EL (cell line): ENCODE results near the gene DAPL1.
"Not testable (repeated sequence)": the region's sequence is repeated elsewhere in the genome, so short reads cannot be mapped to it uniquely, and the experiment has no call there.

Source experiments
- DNase-seq: peaks from one replicate; pipeline ENCODE4 v3.0.0-alpha.2; 2016

Gene DAPL1

DNA sequence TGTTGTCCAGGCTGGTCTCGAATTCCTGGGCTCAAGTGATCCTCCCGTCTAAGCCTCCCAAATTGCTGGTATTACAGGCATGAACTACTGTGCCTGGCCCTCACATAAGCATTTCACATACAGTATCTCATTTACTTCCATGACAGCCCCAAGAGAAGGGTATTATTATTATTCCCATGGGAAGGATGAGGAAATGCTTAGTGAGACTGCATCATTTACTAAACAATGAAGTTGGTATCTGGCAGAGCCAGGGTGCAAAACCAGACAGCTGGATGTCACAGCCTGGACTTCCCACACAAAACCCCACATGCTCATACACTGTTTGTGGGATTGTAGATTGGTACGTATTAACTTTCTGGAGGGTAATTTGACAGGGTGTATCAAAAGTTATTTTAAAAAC lies 29.9 kb downstream of the DAPL1 start:
- no peak for DNase-seq

DNA sequence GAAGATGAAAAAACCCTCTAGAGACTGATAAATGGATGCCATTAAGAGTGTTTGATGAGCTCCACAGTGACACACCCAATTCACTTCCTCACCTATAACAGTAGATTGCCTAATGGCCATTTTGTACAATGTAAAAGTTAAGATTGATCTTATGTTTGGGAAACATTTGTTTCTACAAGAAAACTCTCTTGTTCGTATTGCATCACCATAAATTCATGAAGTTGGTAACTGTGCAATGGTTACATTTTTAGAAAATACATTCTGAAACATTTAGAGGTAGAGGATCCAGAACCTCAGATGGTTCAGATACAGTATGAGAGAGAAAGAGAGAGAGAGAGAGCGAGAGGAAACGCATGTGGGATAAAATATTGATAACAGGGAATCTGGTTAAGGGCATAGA lies 31.8 kb downstream of the DAPL1 start:
- DNase-seq, result no peak

DNA sequence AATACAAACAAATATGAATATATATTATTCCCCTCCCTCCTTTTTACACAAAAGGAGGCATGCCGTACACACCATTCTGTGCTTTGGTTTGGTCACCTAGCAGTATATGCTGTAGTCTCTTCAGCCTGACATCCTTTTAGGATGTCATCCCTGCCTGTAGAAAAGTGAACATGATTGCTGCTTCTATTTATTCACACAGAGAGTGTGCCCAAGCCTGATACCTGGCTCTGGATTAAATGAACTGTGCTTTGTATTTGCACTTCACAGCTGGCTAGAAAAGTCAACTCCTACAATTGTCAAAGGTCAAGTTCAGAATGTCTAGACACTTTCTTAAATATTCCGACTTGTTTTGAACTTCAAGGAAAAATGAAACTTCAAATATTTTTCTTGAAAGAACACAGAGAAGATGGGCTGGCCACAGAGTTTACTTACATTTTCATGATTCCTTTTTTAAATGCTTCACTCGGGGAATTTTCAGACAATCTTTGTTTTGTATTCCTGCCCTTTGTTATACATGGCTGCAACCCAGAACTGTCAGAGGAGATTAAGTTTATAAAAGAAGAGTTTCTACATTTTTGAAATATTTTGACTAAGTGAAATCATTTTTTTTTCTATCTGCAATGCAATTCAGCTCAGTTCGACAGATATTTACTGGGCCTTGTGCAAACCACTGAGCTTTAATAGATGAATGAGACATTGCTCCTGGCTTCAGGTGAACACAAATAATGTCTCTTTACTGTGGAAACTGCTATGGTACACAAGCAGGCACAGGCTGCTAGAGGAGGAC lies 33.5 kb downstream of the DAPL1 start:
- DNase-seq, result peak; percentile 11

DNA sequence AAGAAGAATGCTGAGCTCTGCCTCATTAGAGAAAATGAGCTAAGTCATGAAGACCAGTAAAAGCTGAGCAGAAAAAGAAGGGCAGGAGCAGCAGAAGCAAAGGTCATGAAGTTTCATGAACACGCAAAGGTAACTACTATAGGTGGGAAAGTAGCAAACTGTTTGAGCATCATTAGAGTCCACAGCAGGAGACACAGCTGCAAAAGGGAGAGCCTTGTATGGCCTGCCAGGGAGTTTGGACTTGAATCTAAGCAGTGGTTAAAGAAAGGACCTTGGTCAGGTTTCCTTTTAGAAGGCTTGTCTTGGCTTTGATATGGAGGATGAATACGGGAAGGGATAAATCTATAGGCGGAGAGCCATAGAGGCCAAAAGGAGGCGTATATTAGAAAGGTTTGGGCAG lies 34.0 kb downstream of the DAPL1 start:
- no peak for DNase-seq

DNA sequence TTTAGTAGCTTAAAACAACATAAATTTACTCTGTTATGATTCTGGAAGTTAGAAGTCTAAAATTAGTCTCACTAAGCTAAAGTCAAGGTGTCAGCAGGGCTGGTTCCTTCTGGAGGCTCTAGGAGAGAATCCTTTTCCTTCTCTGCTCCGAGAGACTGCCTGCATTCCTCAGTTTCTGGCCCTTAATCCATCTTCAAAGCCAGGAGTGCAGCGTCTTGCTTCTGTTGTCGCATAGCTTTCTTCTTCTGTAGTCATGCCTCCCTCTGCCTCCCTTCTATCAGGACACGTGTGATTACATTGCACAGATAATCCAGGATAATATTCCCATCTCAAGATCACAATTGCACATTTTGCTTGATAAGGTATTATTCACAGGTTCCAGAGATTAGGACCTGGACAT lies 35.1 kb downstream of the DAPL1 start:
- no peak for DNase-seq

DNA sequence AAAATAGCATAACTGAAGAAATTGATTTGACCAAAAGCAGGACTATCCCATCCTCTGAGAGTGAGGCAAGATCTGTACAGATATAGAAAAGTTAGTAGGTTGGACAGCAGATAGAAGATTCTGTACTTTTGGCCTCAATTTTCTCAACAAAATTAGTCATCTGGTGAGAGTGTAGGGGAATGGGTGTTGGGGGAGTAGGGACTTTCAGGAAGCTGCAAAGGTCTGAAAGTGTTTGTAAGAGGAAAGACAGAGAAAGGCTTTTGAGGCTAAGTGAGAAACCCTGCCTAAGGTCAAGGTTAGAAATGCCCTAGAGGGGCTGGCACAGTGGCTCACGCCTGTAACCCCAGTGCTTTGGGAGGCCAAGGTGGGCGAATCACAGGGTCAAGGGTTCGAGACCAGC lies 40.3 kb downstream of the DAPL1 start:
- DNase-seq, result no peak

DNA sequence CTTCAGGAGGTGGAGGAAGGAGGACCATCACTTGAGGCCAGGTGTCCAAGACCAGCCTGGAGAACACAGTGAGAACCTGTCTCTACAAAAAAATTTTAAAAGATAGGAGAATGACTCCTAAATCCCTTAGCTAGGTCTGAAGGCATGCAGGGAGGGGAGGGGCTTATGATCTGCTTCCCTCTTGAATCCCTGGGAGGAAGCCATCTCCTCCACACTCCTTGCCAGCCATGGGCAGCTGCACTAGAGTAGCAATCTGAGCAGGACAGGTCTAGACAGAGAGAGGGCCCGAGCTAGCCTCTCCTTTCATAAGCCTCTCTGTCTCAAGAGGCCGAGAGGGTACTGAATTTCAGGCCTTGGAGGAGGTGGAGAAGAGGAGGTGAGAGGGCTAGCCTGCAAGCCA lies 42.5 kb downstream of the DAPL1 start:
- no peak for DNase-seq

DNA sequence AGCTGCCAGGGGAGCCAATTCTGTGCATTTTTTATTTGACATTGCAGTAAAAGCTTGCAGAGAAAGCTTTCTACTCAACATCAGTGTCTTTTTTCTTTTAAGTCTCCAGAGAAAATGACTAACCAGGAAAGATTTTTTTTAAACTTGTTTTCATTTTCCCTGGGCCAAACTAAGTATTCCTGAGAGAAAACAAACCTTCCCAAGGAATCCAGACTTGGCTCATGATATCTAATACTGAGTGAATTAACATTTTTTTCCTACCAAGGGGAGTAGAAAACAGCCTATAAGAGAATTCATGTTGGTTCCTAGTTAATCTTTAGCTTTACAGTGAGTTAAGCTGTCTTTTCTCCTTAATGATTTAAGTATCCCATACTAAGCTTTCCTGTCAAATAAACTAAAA lies 46.7 kb downstream of the DAPL1 start:
- no peak for DNase-seq

DNA sequence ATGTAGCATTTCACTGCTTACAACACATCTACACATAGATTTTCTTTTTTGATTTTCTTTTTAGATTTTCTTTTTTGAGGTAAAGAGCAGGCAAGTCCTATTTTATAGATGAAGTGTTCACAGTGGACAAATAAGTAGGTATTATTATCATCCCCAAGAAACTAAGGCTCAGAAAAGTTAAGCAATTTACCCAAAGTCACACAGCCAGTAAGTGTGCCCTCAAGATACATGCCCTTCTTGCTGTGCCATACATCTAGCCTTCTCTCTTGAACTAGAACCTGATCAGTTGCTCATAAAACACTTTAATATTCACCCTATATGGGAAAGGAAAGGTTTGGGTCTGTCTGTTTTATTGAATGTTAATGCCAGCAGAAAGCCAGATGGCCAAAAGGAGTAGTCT lies 50.3 kb downstream of the DAPL1 start:
- DNase-seq, result no peak

DNA sequence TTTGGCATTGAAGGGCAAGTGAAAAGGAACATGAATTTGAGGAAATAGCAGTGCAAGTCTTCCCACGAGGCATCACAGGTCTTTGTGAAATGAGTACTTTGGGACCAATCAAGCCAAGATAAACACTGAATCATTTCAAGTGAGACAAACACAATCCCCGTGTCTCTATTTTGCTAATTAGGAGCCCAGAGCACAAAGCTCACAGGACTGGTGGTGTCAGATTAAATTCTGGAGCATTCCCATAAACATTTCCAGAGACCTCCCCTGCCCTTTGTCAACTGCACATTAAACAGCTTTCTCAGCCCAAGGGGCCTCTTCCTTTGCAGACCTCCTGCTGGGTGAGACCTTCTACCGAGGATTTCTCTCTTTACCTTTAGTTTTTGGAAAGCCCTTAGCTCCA lies 50.7 kb downstream of the DAPL1 start:
- no peak for DNase-seq

DNA sequence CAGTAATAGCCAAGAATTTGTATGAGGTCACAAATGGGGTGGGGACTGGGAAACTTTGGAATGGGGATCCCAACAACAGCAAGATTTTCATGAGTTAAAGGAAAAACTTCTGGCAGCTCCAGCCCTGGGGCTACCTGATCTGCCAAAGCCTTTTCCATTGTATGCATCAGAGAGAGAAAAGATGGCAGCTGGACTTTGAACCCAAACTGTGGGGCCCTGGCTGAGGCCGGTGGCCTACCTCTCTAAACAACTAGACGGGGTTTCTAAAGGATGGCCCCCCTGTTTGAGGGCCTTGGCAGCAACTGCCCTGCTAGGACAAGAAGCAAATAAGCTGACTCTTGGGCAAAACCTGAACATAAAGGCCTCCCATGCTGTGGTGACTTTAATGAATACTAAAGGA lies 52.4 kb downstream of the DAPL1 start:
- not testable (repeated sequence) for DNase-seq

DNA sequence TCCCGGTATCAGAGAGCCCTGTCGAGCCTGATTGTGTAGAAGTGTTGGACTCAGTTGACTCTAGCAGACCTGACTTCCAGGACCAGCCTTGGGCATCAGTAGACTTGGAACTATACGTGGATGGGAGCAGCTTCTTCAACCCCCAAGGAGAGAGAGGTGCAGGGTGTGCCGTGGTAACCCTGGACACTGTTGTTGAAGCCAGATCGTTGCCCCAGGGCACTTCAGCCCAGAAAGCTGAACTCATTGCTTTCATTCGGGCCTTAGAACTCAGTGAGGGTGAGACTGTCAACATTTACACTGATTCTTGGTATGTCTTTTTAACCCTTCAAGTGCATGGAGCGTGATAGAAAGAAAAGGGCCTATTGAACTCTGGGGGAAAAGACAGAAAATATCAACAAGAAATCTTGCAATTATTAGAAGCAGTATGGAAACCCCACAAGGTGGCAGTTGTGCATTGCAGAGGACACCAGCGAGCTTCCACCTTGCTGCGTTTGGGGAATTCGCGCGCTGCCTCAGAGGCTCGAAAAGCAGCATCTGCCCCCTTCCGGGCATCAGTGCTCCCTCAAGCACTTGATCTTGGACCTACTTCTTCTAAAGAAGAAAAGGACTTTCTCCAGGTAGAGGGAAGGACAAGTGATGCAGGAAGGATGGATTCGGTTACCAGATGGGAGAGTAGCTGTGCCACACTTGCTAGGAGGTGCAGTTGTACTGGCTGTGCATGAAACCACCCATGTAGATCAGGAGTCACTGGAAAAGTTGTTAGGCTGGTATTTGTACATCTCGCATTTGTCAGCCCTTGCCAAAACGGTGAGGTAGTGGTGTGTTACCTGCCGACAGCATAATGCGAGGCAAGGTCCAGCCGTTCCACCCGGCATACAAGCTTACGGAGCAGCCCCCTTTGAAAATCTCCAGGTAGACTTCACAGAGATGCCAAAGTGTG lies 53.2 kb downstream of the DAPL1 start:
- not testable (repeated sequence) for DNase-seq

DNA sequence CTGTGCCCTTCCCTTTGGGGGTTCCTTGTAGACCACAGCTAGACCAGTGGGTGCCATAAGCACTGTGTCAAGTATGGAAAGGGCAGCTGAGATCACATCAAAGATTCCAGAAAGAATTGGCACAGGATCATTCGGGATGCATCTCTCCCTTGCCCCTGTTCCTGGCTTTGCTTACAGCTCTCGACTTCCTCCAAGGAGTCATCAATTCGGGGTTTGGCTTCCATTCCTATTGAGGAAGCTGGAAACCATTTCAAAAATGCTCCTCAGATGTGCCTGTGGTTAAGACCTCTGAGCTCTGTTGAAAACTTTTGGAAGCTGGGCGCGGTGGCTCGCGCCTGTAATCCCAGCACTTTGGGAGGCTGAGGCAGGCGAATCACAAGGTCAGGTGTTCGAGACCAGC lies 65.1 kb downstream of the DAPL1 start:
- DNase-seq, result peak; percentile 30

DNA sequence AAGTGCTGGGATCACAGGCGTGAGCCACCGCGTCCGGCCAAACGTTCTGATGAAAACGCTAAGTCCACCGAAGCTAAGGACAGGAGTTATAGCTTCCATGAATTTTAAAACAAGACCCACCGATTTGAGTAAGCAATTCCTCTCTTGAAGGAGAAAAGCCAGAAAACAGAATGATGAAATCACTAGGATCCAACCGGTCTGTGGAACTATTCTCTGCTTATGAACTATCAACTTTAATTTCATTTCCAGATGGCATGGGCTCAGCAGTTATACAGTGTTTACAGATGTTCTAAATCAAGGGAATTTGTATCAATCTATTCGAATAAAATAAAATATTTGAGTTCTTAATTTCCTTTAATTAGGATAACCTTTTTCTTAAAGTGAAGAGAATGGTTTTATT lies 66.5 kb downstream of the DAPL1 start:
- DNase-seq, result not testable (repeated sequence)

DNA sequence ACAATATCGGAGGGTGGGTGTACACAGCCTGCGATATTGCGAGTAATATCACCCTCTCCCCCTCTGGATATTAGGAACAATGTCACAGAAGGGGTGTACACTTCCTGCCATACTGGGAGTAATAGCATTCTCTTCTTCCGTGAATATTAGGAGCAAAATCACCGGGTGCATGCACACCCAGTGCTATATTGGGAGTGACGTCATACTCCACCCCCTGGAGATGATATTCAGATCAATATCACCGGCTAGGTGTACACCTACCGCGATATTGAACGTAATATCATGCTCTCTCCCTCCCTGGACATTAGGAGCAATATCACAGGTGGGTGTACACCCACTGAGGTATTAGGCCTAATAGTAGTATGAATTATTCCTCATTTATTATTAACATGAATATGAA lies 70.4 kb downstream of the DAPL1 start:
- not testable (repeated sequence) for DNase-seq
